Sigmoid colon (tissue), 7 donors: Measurements from ENCODE around the gene HLA-F. TPM values are rescaled to one million over a fixed set of nuclear protein-coding genes. Genes with fewer than 3 reads are reported as not detected.

Source experiments
- DNase-seq: peaks from one replicate; pipeline ENCODE4 v3.0.0-alpha.2; 2019
- H3K27ac ChIP-seq, 4 donors: fragments of 200-600 bp; sonication (generic); one replicate each; pipeline ENCODE4 v1.5.1; 2016 to 2019; ENCODE audit warnings: mild to moderate bottlenecking in 1 of 4
- H3K27me3 ChIP-seq, 3 donors: fragments of 200-600 bp; sonication (generic); one replicate each; pipeline ENCODE4 v1.5.1; 2019; ENCODE audit warnings: mild to moderate bottlenecking in 1 of 3
- H3K36me3 ChIP-seq, 4 donors: fragments of 200-600 bp; sonication (generic); one replicate each; pipeline ENCODE4 v1.5.1; 2016 to 2019
- H3K4me1 ChIP-seq, 4 donors: fragments of 200-600 bp; sonication (generic); one replicate each; pipeline ENCODE4 v1.5.1; 2017 to 2019
- H3K4me3 ChIP-seq, 4 donors: fragments of 200-600 bp; sonication (generic); one replicate each; pipeline ENCODE4 v1.5.1; 2017 to 2019; ENCODE audit warnings: mild to moderate bottlenecking in 2 of 4, moderate library complexity in 1 of 4
- H3K9me3 ChIP-seq, 4 donors: fragments of 200-600 bp in 3 of 4; sonication (generic) in 3 of 4; one replicate each; pipeline versions ENCODE4 v1.5.1 to v1.6.1; 2013 to 2019
- CTCF ChIP-seq, 4 experiments: fragments of 450-650 bp in 3 of 4; fragments of 200-600 bp in 1 of 4; IDR thresholded peaks; one replicate each; pipeline ENCODE4 v1.5.1; 2016 to 2019; ENCODE audit warnings: antibody characterized with exemption in 4 of 4, mild to moderate bottlenecking in 3 of 4, moderate library complexity in 2 of 4
- EP300 ChIP-seq, 4 donors: sonication (generic); formaldehyde crosslinking; IDR thresholded peaks; one replicate each; pipeline ENCODE4 v1.6.1; 2017; ENCODE audit warnings: antibody characterized with exemption in 4 of 4
- POLR2A ChIP-seq, 2 donors: fragments of 450-650 bp; IDR thresholded peaks; one replicate each; pipeline ENCODE4 v1.6.1; 2016; ENCODE audit warnings: antibody characterized with exemption in 2 of 2, mild to moderate bottlenecking in 2 of 2, moderate library complexity in 2 of 2
- POLR2AphosphoS5 ChIP-seq, 4 donors: sonication (generic); formaldehyde crosslinking; IDR thresholded peaks; one replicate each; pipeline ENCODE4 v1.6.1; 2017; ENCODE audit warnings: antibody characterized with exemption in 4 of 4
- WGBS, 2 donors: extraction: QIAGEN DNeasy Blood & Tissue Kit; methylation state at CpG; one replicate each; pipeline ENCODE4 v1.1.7; 2013; 5-methylcytosine and 5-hydroxymethylcytosine counted together
- intact Hi-C: fragments of 100-400 bp; cut with DNase I; formaldehyde crosslinking; loops from one replicate; pipeline ENCODE4 v1.15.1; 2023
- polyA plus RNA-seq, 3 donors: library from polyadenylated mRNA; stranded (reverse); fragments of 200-250 nt; gene quantifications; one replicate each; pipeline ENCODE4 v1.2.3, GENCODE V29; 2013
- total RNA-seq, 4 donors: library from RNA; depleted of rRNA; stranded (reverse); fragments of >200 nt; gene quantifications; one replicate each; pipeline ENCODE4 v1.1.0, GENCODE V29; 2016
- donor health status: healthy with polysubstance abuse.
- donor health status: Bipolar disorder and iron deficiency.
- donor health status: healthy.

Gene HLA-F
- total and polyA plus RNA-seq, 7 donors, result 33.4 to 504 (median 43.2) TPM

DNA sequence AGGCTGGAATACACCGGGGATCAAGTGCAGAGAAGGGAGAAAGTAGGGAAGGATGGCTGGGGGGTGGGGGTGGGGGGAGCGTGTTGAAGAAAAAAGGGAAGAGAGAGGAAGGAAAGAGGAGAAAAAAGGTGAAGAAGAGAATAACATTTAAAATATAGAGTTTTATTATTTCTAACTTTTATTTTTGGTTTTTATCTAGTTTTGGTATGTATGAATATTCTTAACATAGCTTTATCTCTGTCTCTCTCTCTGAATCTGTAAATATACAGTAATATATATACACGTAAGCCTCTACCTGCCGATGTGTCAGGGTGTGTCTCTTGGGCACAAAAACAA lies 30.0 kb downstream of the HLA-F start:
- peaks cover 0 to 24% (median 18%) of the 10 kb centered on the region in 4 donors for H3K4me1 ChIP-seq
- H3K36me3 ChIP-seq, result no peaks in the 10 kb centered on the region
- peak overlapping the region in 3 of 4 donors; percentile 62 to 74 (median 71) for H3K4me3 ChIP-seq
- DNase-seq, result no peak
- H3K9me3 ChIP-seq, result no peaks in the 10 kb centered on the region
- WGBS, 2 donors, result 4 to 22% methylated on average over 4 of the region's 4 CpGs
- TF ChIP-seq POLR2AphosphoS5 (IDR thresholded peaks at IDR 0.05) (no peak), CTCF (IDR thresholded peaks at IDR 0.05) (peak in 1 of 4 experiments; percentile 26)
- intact Hi-C loops, result loop anchor here (1.0 to 5.0 kb wide), 5 partner anchors 15 to 314 kb away; partner anchors contain the start of gene PPP1R11
- H3K27me3 ChIP-seq, result peaks cover 0 to 21% (median 16%) of the 10 kb centered on the region in 3 donors
- H3K27ac ChIP-seq, result peak overlapping the region; percentile 89 to 97 (median 94)

GRCh38 chr6:29755295-29755871 lies 32.1 kb downstream of the HLA-F start:
- H3K27me3 ChIP-seq, result peaks cover 0 to 38% (median 17%) of the 10 kb centered on the region in 3 donors
- H3K27ac ChIP-seq, result no peak overlapping the region
- 53 to 75% methylated on average over 23 of the region's 23 CpGs for WGBS, 2 donors
- no peaks in the 10 kb centered on the region for H3K9me3 ChIP-seq
- intact Hi-C loops, result no loop called here
- DNase-seq, result no peak
- peaks cover 0 to 15% (median 8%) of the 10 kb centered on the region in 4 donors for H3K4me1 ChIP-seq
- TF ChIP-seq POLR2AphosphoS5 (IDR thresholded peaks at IDR 0.05) (no peak), POLR2A (IDR thresholded peaks at IDR 0.05) (no peak), CTCF (IDR thresholded peaks at IDR 0.05) (no peak), EP300 (IDR thresholded peaks at IDR 0.05) (no peak)
- no peaks in the 10 kb centered on the region for H3K36me3 ChIP-seq
- no peak overlapping the region for H3K4me3 ChIP-seq

DNA sequence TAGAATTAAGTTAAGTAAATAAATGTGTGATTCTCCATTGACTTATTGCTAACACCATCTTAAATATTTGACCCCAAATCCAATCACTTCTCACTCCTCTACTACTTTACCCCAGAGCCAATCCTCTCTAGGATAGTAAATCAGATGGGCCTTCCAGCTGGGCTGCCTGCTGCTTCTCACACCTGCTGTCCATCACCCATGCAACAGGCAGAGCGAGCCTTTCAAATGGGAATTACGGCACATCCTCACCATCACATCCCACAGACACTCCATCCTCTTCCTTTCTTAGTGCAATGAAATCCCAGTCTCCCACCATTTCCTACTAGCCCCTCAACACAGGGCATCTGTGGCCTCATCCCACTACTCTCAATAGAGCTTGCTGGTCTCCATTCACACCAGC lies 34.0 kb downstream of the HLA-F start:
- Histone ChIP-seq H3K36me3 (no peaks in the 10 kb centered on the region), H3K4me1 (peaks cover 0 to 7% (median 0%) of the 10 kb centered on the region in 4 donors), H3K27me3 (peaks cover 0 to 38% (median 17%) of the 10 kb centered on the region in 3 donors), H3K27ac (no peak overlapping the region), H3K9me3 (no peaks in the 10 kb centered on the region), H3K4me3 (no peak overlapping the region)
- 89 to 92% methylated on average over 2 of the region's 2 CpGs for whole genome bisulfite sequencing, 2 donors
- TF ChIP-seq CTCF (IDR thresholded peaks at IDR 0.05) (no peak), POLR2AphosphoS5 (IDR thresholded peaks at IDR 0.05) (no peak)
- DNase-seq, result no peak
- intact Hi-C loops, result no loop called here

DNA sequence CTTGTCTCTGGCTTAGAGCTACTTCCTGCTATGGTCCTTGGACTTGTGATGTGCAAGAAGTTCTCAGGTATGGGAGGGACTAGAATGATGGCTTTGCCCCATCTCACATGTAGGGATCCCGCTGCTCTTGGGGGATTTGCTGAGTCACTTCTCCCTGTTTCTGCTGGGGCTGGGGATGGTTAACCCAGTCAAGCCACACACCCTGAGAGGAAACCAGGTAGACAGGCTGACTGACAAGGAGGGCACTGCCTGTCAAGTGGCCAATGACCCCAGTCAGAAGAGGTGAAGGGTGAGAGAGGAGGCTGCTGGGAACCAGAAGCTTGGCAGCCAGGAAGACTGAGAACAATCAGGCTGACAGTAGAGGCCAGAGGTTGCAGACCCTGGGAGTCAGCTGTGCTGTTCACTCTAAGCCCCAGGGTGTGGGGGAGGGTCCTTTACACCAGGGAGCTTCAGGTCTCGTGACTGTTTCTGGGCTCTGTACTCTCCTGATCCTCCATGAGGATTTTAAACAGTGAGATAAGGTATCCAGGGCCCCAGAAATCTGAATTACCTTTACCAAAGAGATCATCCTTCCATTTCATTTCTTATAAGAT lies 34.6 kb downstream of the HLA-F start:
- Histone ChIP-seq H3K27me3 (peaks cover 0 to 38% (median 17%) of the 10 kb centered on the region in 3 donors), H3K4me3 (no peak overlapping the region), H3K4me1 (peaks cover 0 to 7% (median 0%) of the 10 kb centered on the region in 4 donors), H3K36me3 (no peaks in the 10 kb centered on the region), H3K27ac (no peak overlapping the region), H3K9me3 (no peaks in the 10 kb centered on the region)
- intact Hi-C loops, result no loop called here
- no peak for DNase-seq
- TF ChIP-seq POLR2A (IDR thresholded peaks at IDR 0.05) (no peak), CTCF (IDR thresholded peaks at IDR 0.05) (no peak), EP300 (IDR thresholded peaks at IDR 0.05) (no peak), POLR2AphosphoS5 (IDR thresholded peaks at IDR 0.05) (no peak)
- WGBS, 2 donors, result 40 to 43% methylated on average over 2 of the region's 2 CpGs
